DND-41 (cell line): Measurements from ENCODE around the gene PTPN4.

ENCODE experiments used
- ATAC-seq: fragments of 200-7000 bp; cut with Tn5 transposase; 3 replicates; pipeline ENCODE4 v1.9.1; 2021; ENCODE audit warnings: low read depth; ENCODE audit not compliant: insufficient read depth
- DNase-seq: peaks from one replicate; pipeline ENCODE4 v3.0.0-alpha.2; 2020
- H2AFZ ChIP-seq: 2 replicates; pipeline ENCODE4 v1.6.0; 2012; ENCODE audit warnings: low read depth, low read length
- H3K27ac ChIP-seq: 2 replicates; pipeline ENCODE4 v1.5.1; 2012; ENCODE audit warnings: low read length, inconsistent platforms
- H3K27me3 ChIP-seq: fragments of 200-600 bp; sonication (generic); 2 replicates; pipeline ENCODE4 v1.6.0; 2012; ENCODE audit warnings: low read length, mild to moderate bottlenecking, inconsistent platforms; ENCODE audit not compliant: insufficient read depth, poor library complexity
- H3K36me3 ChIP-seq: 2 replicates; pipeline ENCODE4 v1.5.1; 2012; ENCODE audit warnings: low read length, inconsistent platforms; ENCODE audit not compliant: insufficient read depth
- H3K4me1 ChIP-seq: 2 replicates; pipeline ENCODE4 v1.5.1; 2012; ENCODE audit warnings: mild to moderate bottlenecking, low read length; ENCODE audit not compliant: insufficient read depth
- H3K4me2 ChIP-seq: 2 replicates; pipeline ENCODE4 v1.6.0; 2012; ENCODE audit warnings: mild to moderate bottlenecking, moderate library complexity, low read length, inconsistent platforms; ENCODE audit not compliant: insufficient read depth
- H3K4me3 ChIP-seq, 2 experiments: fragments of 200-600 bp in 1 of 2; shearing (Covaris generic) in 1 of 2; 2 replicates each; pipeline ENCODE4 v1.5.1; 2012 to 2016; ENCODE audit warnings: inconsistent platforms in 2 of 2, low read length in 2 of 2, mild to moderate bottlenecking in 2 of 2, low read depth in 1 of 2, moderate library complexity in 1 of 2
- H3K79me2 ChIP-seq: 2 replicates; pipeline ENCODE4 v1.6.0; 2012; ENCODE audit warnings: low read length, inconsistent platforms; ENCODE audit not compliant: insufficient read depth
- H3K9ac ChIP-seq: 2 replicates; pipeline ENCODE4 v1.6.0; 2012; ENCODE audit warnings: low read depth, mild to moderate bottlenecking, inconsistent platforms, low read length, moderate library complexity
- H3K9me3 ChIP-seq: 2 replicates; pipeline ENCODE4 v1.5.1; 2012; ENCODE audit warnings: low read length, moderate library complexity, mild to moderate bottlenecking, inconsistent platforms; ENCODE audit not compliant: insufficient read depth, severe bottlenecking
- H4K20me1 ChIP-seq: 2 replicates; pipeline ENCODE4 v1.6.0; 2012; ENCODE audit warnings: low read length; ENCODE audit not compliant: insufficient read depth
- CTCF ChIP-seq: IDR thresholded peaks from 2 replicates; pipeline ENCODE4 v1.5.1; 2012; ENCODE audit warnings: borderline replicate concordance, low read length, moderate library complexity, mild to moderate bottlenecking; ENCODE audit not compliant: poor library complexity, severe bottlenecking; ENCODE audit errors: extremely low read depth
- EZH2 ChIP-seq: IDR thresholded peaks from 3 replicates; pipeline ENCODE4 v1.6.1; 2012; ENCODE audit warnings: borderline replicate concordance, low read depth, mild to moderate bottlenecking, moderate library complexity, low read length, inconsistent platforms; ENCODE audit not compliant: severe bottlenecking

The PTPN4 gene

GRCh38 chr2:119788752-119789151, 29.0 kb downstream of the PTPN4 start:
- Histone ChIP-seq H3K4me2 (no peak overlapping the region), H3K79me2 (peaks cover 58% of the 10 kb centered on the region), H3K9me3 (peaks cover 43% of the 10 kb centered on the region), H4K20me1 (peaks cover 6% of the 10 kb centered on the region; the same call in 1 of the 2 replicates), H2AFZ (no peak overlapping the region), H3K27me3 (no peaks in the 10 kb centered on the region), H3K4me3 (no peak overlapping the region), H3K4me1 (no peaks in the 10 kb centered on the region), H3K36me3 (peaks cover 9% of the 10 kb centered on the region; the same call in 1 of the 2 replicates), H3K9ac (no peak overlapping the region), H3K27ac (no peak overlapping the region)
- ATAC-seq (no peak), DNase-seq (no peak)
- TF ChIP-seq CTCF (no peak), EZH2 (no peak)

GRCh38 chr2:119790466-119790865, 30.7 kb downstream of the PTPN4 start:
- Histone ChIP-seq H3K4me3 (no peak overlapping the region), H3K27me3 (no peaks in the 10 kb centered on the region), H2AFZ (no peak overlapping the region), H3K4me1 (no peaks in the 10 kb centered on the region), H3K27ac (no peak overlapping the region), H3K4me2 (no peak overlapping the region), H3K9ac (no peak overlapping the region), H3K9me3 (peaks cover 59% of the 10 kb centered on the region), H4K20me1 (peaks cover 3% of the 10 kb centered on the region), H3K36me3 (peaks cover 22% of the 10 kb centered on the region), H3K79me2 (peaks cover 65% of the 10 kb centered on the region)
- no peak for TF ChIP-seq CTCF
- TF ChIP-seq EZH2 = no peak
- no peak for ATAC-seq
- no peak for DNase-seq

GRCh38 chr2:119792907-119793312, 33.2 kb downstream of the PTPN4 start:
- no peak overlapping the region for H3K27ac ChIP-seq
- DNase-seq = peak; percentile 12
- peaks cover 68% of the 10 kb centered on the region for H3K79me2 ChIP-seq

More at GRCh38 chr2:119792907-119793312, 33.2 kb downstream of the PTPN4 start:
- H3K4me1 ChIP-seq = no peaks in the 10 kb centered on the region
- H3K9me3 ChIP-seq = peaks cover 59% of the 10 kb centered on the region
- peaks cover 22% of the 10 kb centered on the region for H3K36me3 ChIP-seq
- H2AFZ ChIP-seq = no peak overlapping the region
- H3K4me2 ChIP-seq = no peak overlapping the region
- H3K4me3 ChIP-seq = no peak overlapping the region
- H3K9ac ChIP-seq = no peak overlapping the region
- no peaks in the 10 kb centered on the region for H3K27me3 ChIP-seq
- ATAC-seq = no peak
- H4K20me1 ChIP-seq = peaks cover 4% of the 10 kb centered on the region; the same call in 1 of the 2 replicates
- no peak for TF ChIP-seq EZH2
- no peak for TF ChIP-seq CTCF
